Smooth muscle cell (in vitro differentiated cells): Measurements from ENCODE around the gene LAD1. TPM values are rescaled to one million over a fixed set of nuclear protein-coding genes. Genes with fewer than 3 reads are reported as not detected.

Experiments
- DNase-seq: peaks from one replicate; lab custom pipeline; 2025; ENCODE audit not compliant: unreplicated experiment; lab: John Stamatoyannopoulos, UW
- H2AFZ ChIP-seq: fragments of 200-600 bp; sonication (generic); 2 replicates; pipeline ENCODE4 v1.6.0; 2016; ENCODE audit warnings: antibody characterized with exemption, low read depth, mild to moderate bottlenecking
- H3F3A ChIP-seq: fragments of 200-600 bp; sonication (generic); 2 replicates; pipeline ENCODE4 v1.6.0; 2017; ENCODE audit warnings: antibody characterized with exemption, low read depth
- H3K27ac ChIP-seq: fragments of 200-600 bp; sonication (generic); 2 replicates; pipeline ENCODE4 v1.5.1; 2016; ENCODE audit warnings: low read depth, mild to moderate bottlenecking
- H3K27me3 ChIP-seq: fragments of 200-600 bp; sonication (generic); 2 replicates; pipeline ENCODE4 v1.6.1; 2016; ENCODE audit warnings: low read depth, mild to moderate bottlenecking
- H3K36me3 ChIP-seq: fragments of 200-600 bp; sonication (generic); 2 replicates; pipeline ENCODE4 v1.5.1; 2016; ENCODE audit warnings: low read depth
- H3K4me1 ChIP-seq: fragments of 200-600 bp; sonication (generic); 2 replicates; pipeline ENCODE4 v1.5.1; 2016; ENCODE audit warnings: low read depth
- H3K4me2 ChIP-seq: fragments of 200-600 bp; sonication (generic); 2 replicates; pipeline ENCODE4 v1.6.0; 2016; ENCODE audit warnings: mild to moderate bottlenecking
- H3K4me3 ChIP-seq: fragments of 200-600 bp; sonication (generic); 2 replicates; pipeline ENCODE4 v1.5.1; 2016; ENCODE audit warnings: mild to moderate bottlenecking
- H3K79me2 ChIP-seq: fragments of 200-600 bp; sonication (generic); 2 replicates; pipeline ENCODE4 v1.6.0; 2016; ENCODE audit warnings: low read depth, mild to moderate bottlenecking
- H3K9ac ChIP-seq: fragments of 200-600 bp; sonication (generic); 2 replicates; pipeline ENCODE4 v1.6.0; 2016; ENCODE audit warnings: low read depth
- H3K9me3 ChIP-seq: fragments of 200-600 bp; sonication (generic); replicated peaks from 2 replicates; pipeline ENCODE4 v1.5.1; 2016; ENCODE audit warnings: low read depth
- H4K20me1 ChIP-seq: fragments of 200-600 bp; sonication (generic); 2 replicates; pipeline ENCODE4 v1.6.0; 2016; ENCODE audit warnings: low read depth
- CTCF ChIP-seq: fragments of 200-600 bp; sonication (generic); IDR thresholded peaks from 2 replicates; pipeline ENCODE4 v1.5.1; 2017; ENCODE audit warnings: borderline replicate concordance, mild to moderate bottlenecking, antibody characterized with exemption; ENCODE audit not compliant: insufficient read depth, poor library complexity, severe bottlenecking
- WGBS: methylation state at CpG from one replicate; pipeline ENCODE4 v1.1.7; 2016; ENCODE audit warnings: low lambda C conversion rate; 5-methylcytosine and 5-hydroxymethylcytosine counted together
- polyA plus RNA-seq: library from polyadenylated mRNA; unstranded; fragments of >200 nt; fragmentation: Nextera tagmentation; extraction: Ambion mirVana; gene quantifications from 2 replicates; pipeline ENCODE4 v1.2.1, GENCODE V29; 2016
- total RNA-seq: library from RNA; depleted of rRNA; stranded (reverse); fragments of >200 nt; gene quantifications from 2 replicates; pipeline ENCODE4 v1.2.3, GENCODE V29; 2014

LAD1 gene
- total and polyA plus RNA-seq, 2 experiments from 2014 or later = 6.9 to 8.8 TPM

- Histone ChIP-seq H4K20me1 (no peaks in the 10 kb centered on the region), H3K4me2 (no peak overlapping the region), H3K9me3 (no peaks in the 10 kb centered on the region), H3F3A (no peaks in the 10 kb centered on the region), H3K4me1 (peaks cover 4% of the 10 kb centered on the region), H3K79me2 (no peaks in the 10 kb centered on the region), H3K4me3 (no peak overlapping the region), H2AFZ (no peak overlapping the region), H3K9ac (no peak overlapping the region), H3K36me3 (no peaks in the 10 kb centered on the region), H3K27ac (no peak overlapping the region), H3K27me3 (no peaks in the 10 kb centered on the region)
- no peak for TF ChIP-seq CTCF
- 77% methylated on average over 7 of the region's 7 CpGs for WGBS
- DNase-seq = no peak
These were observed 54.7 kb downstream of the LAD1 start for GRCh38 chr1:201344206-201345080.

GRCh38 chr1:201341377-201341776 lies 57.7 kb downstream of the LAD1 start:
- H3K9me3 ChIP-seq = no peaks in the 10 kb centered on the region
- H3K4me2 ChIP-seq = no peak overlapping the region
- no peaks in the 10 kb centered on the region for H3K36me3 ChIP-seq
- TF ChIP-seq CTCF = no peak
- no peak for DNase-seq
- H3K27ac ChIP-seq = no peak overlapping the region
- no peak overlapping the region for H2AFZ ChIP-seq
- WGBS = 100% methylated on average over 1 of the region's 1 CpG
- no peaks in the 10 kb centered on the region for H3K79me2 ChIP-seq
- no peak overlapping the region for H3K4me3 ChIP-seq
- H3K27me3 ChIP-seq = no peaks in the 10 kb centered on the region
- H4K20me1 ChIP-seq = no peaks in the 10 kb centered on the region
- no peaks in the 10 kb centered on the region for H3F3A ChIP-seq
- no peak overlapping the region for H3K9ac ChIP-seq
- H3K4me1 ChIP-seq = no peaks in the 10 kb centered on the region

GRCh38 chr1:201336711-201337450 lies 62.2 kb downstream of the LAD1 start:
- no peaks in the 10 kb centered on the region for H3K4me1 ChIP-seq
- 97% methylated on average over 9 of the region's 9 CpGs for WGBS
- TF ChIP-seq CTCF = no peak
- no peak for DNase-seq
- no peaks in the 10 kb centered on the region for H3K36me3 ChIP-seq
- no peaks in the 10 kb centered on the region for H3F3A ChIP-seq
- no peaks in the 10 kb centered on the region for H3K9me3 ChIP-seq
- H3K4me3 ChIP-seq = no peak overlapping the region
- H2AFZ ChIP-seq = no peak overlapping the region
- H3K27ac ChIP-seq = no peak overlapping the region
- H3K27me3 ChIP-seq = no peaks in the 10 kb centered on the region
- no peak overlapping the region for H3K9ac ChIP-seq
- no peaks in the 10 kb centered on the region for H4K20me1 ChIP-seq
- no peaks in the 10 kb centered on the region for H3K79me2 ChIP-seq
- H3K4me2 ChIP-seq = no peak overlapping the region
